A549 (cell line): Measurements from ENCODE around the gene TRAPPC5. TPM values are rescaled to one million over a fixed set of nuclear protein-coding genes. Genes with fewer than 3 reads are reported as not detected.

Source experiments
- ATAC-seq, 2 experiments: fragments of 200-7000 bp in 1 of 2; fragments of >200 bp in 1 of 2; cut with Nextera tagmentation in 1 of 2; cut with Tn5 transposase in 1 of 2; 3 replicates each; pipeline versions ENCODE4 v1.8.0 to v1.9.1; 2018 to 2020; ENCODE audit warnings: mild to moderate bottlenecking in 1 of 2, moderate library complexity in 1 of 2
- CTCF ChIA-PET: fragments of 300-600 bp; sonication (Branson Sonifier 250); formaldehyde crosslinking; extraction: SDS; loops from one replicate; lab custom pipeline; 2021; ENCODE audit warnings: antibody characterized with exemption, inconsistent platforms; lab: Yijun Ruan, JAX
- POLR2A ChIA-PET: fragments of 350-600 bp; formaldehyde crosslinking; extraction: SDS; loops from one replicate; lab custom pipeline; 2021; ENCODE audit warnings: antibody characterized with exemption, inconsistent platforms; lab: Yijun Ruan, JAX
- DNase-seq, 2 experiments: peaks; one replicate each; pipeline versions ENCODE4 v3.0.0 to v3.0.0-alpha.2; 2011 to 2016; ENCODE audit warnings: low read depth in 1 of 2, low spot score in 1 of 2
- FAIRE-seq: peaks from 2 replicates; lab custom pipeline; 2011; peaks lifted over from hg19 to GRCh38; lab: Jason Lieb, UNC
- H3K27ac ChIP-seq, 2 experiments: fragments of >200 bp; sonication (Bioruptor Twin); formaldehyde crosslinking; 3 replicates each; pipeline ENCODE4 v1.5.1; 2016 to 2017
- H3K4me1 ChIP-seq: fragments of >200 bp; sonication (Bioruptor Twin); formaldehyde crosslinking; 3 replicates; pipeline ENCODE4 v1.6.1; 2016
- H3K4me2 ChIP-seq: fragments of >200 bp; sonication (Bioruptor Twin); formaldehyde crosslinking; 3 replicates; pipeline ENCODE4 v1.6.1; 2016
- H3K4me3 ChIP-seq: fragments of >200 bp; sonication (Bioruptor Twin); formaldehyde crosslinking; 3 replicates; pipeline ENCODE4 v1.5.1; 2016
- H3K9me3 ChIP-seq: fragments of >200 bp; sonication (Bioruptor Twin); formaldehyde crosslinking; 3 replicates; pipeline ENCODE4 v1.6.1; 2016
- BCL3 ChIP-seq: fragments of >200 bp; sonication (Bioruptor Twin); formaldehyde crosslinking; IDR thresholded peaks from 3 replicates; pipeline ENCODE4 v1.6.1; 2016
- CBX2 ChIP-seq: fragments of 200-600 bp; sonication (generic); IDR thresholded peaks from 2 replicates; pipeline ENCODE4 v1.6.1; 2016; ENCODE audit warnings: low read depth, mild to moderate bottlenecking, borderline replicate concordance
- CBX8 ChIP-seq: fragments of 200-600 bp; sonication (generic); IDR thresholded peaks from 2 replicates; pipeline ENCODE4 v1.6.1; 2016
- CEBPB ChIP-seq, 2 experiments: fragments of >200 bp in 1 of 2; sonication (Bioruptor Twin) in 1 of 2; formaldehyde crosslinking in 1 of 2; IDR thresholded peaks; 2 replicates each; pipeline ENCODE4 v1.6.1; 2012 to 2016
- CHD4 ChIP-seq: fragments of 200-600 bp; sonication (generic); IDR thresholded peaks from 2 replicates; pipeline ENCODE4 v1.6.1; 2016; ENCODE audit warnings: antibody characterized with exemption, mild to moderate bottlenecking, borderline replicate concordance
- CTCF ChIP-seq: fragments of >200 bp; sonication (Bioruptor Twin); formaldehyde crosslinking; IDR thresholded peaks from 3 replicates; pipeline ENCODE4 v1.5.1; 2016
- E2F6 ChIP-seq: IDR thresholded peaks from 2 replicates; pipeline ENCODE4 v1.6.1; 2012; ENCODE audit warnings: low read depth, borderline replicate concordance
- ELK1 ChIP-seq: fragments of 150-350 bp; IDR thresholded peaks from 2 replicates; pipeline ENCODE4 v1.6.1; 2014; ENCODE audit warnings: low read depth, mild to moderate bottlenecking, low read length
- FOSB ChIP-seq: fragments of 250-450 bp; sonication (Bioruptor Pico); IDR thresholded peaks from 2 replicates; pipeline ENCODE4 v1.5.0; 2020; ENCODE audit warnings: mild to moderate bottlenecking, moderate library complexity
- GATA3 ChIP-seq: IDR thresholded peaks from 2 replicates; pipeline ENCODE4 v1.6.1; 2012; ENCODE audit warnings: borderline replicate concordance
- HDAC2 ChIP-seq: fragments of 200-600 bp; sonication (generic); IDR thresholded peaks from 2 replicates; pipeline ENCODE4 v1.6.1; 2016
- HEYL ChIP-seq: fragments of 250-450 bp; sonication (Bioruptor Pico); IDR thresholded peaks from 2 replicates; pipeline ENCODE4 v1.8.0; 2021; ENCODE audit warnings: mild to moderate bottlenecking, moderate library complexity
- HOXB13 ChIP-seq: fragments of 250-450 bp; sonication (Bioruptor Pico); IDR thresholded peaks from 2 replicates; pipeline ENCODE4 v1.5.0; 2020; ENCODE audit warnings: low read depth, mild to moderate bottlenecking, moderate library complexity
- HOXB5 ChIP-seq: fragments of 250-450 bp; sonication (Bioruptor Pico); IDR thresholded peaks from 2 replicates; pipeline ENCODE4 v1.5.0; 2020; ENCODE audit warnings: mild to moderate bottlenecking, moderate library complexity
- JUNB ChIP-seq: fragments of >200 bp; sonication (Bioruptor Twin); formaldehyde crosslinking; IDR thresholded peaks from 2 replicates; pipeline ENCODE4 v1.6.1; 2016
- KDM1A ChIP-seq: fragments of 200-600 bp; sonication (generic); IDR thresholded peaks from 2 replicates; pipeline ENCODE4 v1.6.1; 2016; ENCODE audit warnings: low read depth, mild to moderate bottlenecking
- MAX ChIP-seq: IDR thresholded peaks from 2 replicates; pipeline ENCODE4 v1.6.1; 2012
- RARB ChIP-seq: fragments of 250-450 bp; sonication (Bioruptor Pico); IDR thresholded peaks from 2 replicates; pipeline ENCODE4 v1.8.0; 2021; ENCODE audit warnings: mild to moderate bottlenecking, moderate library complexity
- RFX5 ChIP-seq: fragments of 450-650 bp; IDR thresholded peaks from 2 replicates; pipeline ENCODE4 v1.7.1; 2014; ENCODE audit warnings: antibody characterized with exemption, mild to moderate bottlenecking, moderate library complexity
- TP53 ChIP-seq: fragments of 250-450 bp; sonication (Bioruptor Pico); IDR thresholded peaks from 2 replicates; pipeline ENCODE4 v1.5.0; 2021; ENCODE audit warnings: mild to moderate bottlenecking, moderate library complexity
- USF2 ChIP-seq: fragments of 450-650 bp; IDR thresholded peaks from 2 replicates; pipeline ENCODE4 v1.6.1; 2014; ENCODE audit warnings: antibody characterized with exemption
- ZNF302 ChIP-seq: fragments of 250-450 bp; sonication (Bioruptor Pico); IDR thresholded peaks from 2 replicates; pipeline ENCODE4 v1.9.0; 2021; ENCODE audit warnings: inconsistent platforms, mild to moderate bottlenecking, moderate library complexity
- ZSCAN20 ChIP-seq: fragments of 250-450 bp; sonication (Bioruptor Pico); IDR thresholded peaks from 2 replicates; pipeline ENCODE4 v1.8.0; 2022; ENCODE audit warnings: mild to moderate bottlenecking, moderate library complexity
- WGBS: methylation state at CpG from one replicate; pipeline ENCODE4 v1.1.6; 2017; ENCODE audit errors: missing lambda C conversion rate; 5-methylcytosine and 5-hydroxymethylcytosine counted together
- polyA plus RNA-seq, 4 experiments: library from polyadenylated mRNA; depleted of rRNA in 3 of 4; stranded (reverse); fragments of >200 nt; fragmentation: RNase III in 1 of 4; extraction: RNeasy Plus Mini Kit Qiagen cat#74134 plus additional on column Dnase treatment in 1 of 4; gene quantifications; 2 replicates in 3 of 4; 3 replicates in 1 of 4; pipeline ENCODE4 v1.2.3, GENCODE V29; 2011 to 2017

TRAPPC5 gene
- polyA plus RNA-seq, 2 of the 4 experiments (the other 2 are of a cell fraction): 31.6 to 59.8 TPM

- H3K9me3 ChIP-seq: no peaks in the 10 kb centered on the region
- FAIRE-seq (no peak), ATAC-seq (no peak), DNase-seq (no peak)
- H3K27ac ChIP-seq: no peak overlapping the region
- CTCF ChIA-PET: no interaction called here
- no peak overlapping the region for H3K4me2 ChIP-seq
- WGBS: 74% methylated on average over 22 of the region's 39 CpGs
- no peaks in the 10 kb centered on the region for H3K4me1 ChIP-seq
- no peak overlapping the region for H3K4me3 ChIP-seq
- POLR2A ChIA-PET: no interaction called here
- TF ChIP-seq JUNB (no peak), HDAC2 (no peak), CHD4 (no peak), E2F6 (no peak), CBX8 (no peak), HEYL (no peak), CEBPB (IDR thresholded peaks at IDR 0.05) (no peak), CTCF (no peak), HOXB13 (no peak), GATA3 (no peak), BCL3 (no peak), MAX (no peak), ZNF302 (CRISPR knock-in tag) (no peak), CBX2 (no peak), ZSCAN20 (CRISPR knock-in tag) (no peak), TP53 (no peak), USF2 (no peak), RFX5 (no peak), KDM1A (no peak)
- TF ChIP-seq, all 56 proteins: peak for 0
Observed at GRCh38 chr19:7731218-7731595, 50.6 kb downstream of the TRAPPC5 start.

- Histone ChIP-seq H3K4me1 (no peaks in the 10 kb centered on the region), H3K9me3 (no peaks in the 10 kb centered on the region), H3K4me3 (no peak overlapping the region), H3K4me2 (no peak overlapping the region), H3K27ac (no peak overlapping the region)
- DNase-seq (no peak), FAIRE-seq (no peak), ATAC-seq (no peak)
- ChIA-PET CTCF (no interaction called here), POLR2A (no interaction called here)
- TF ChIP-seq ZNF302 (CRISPR knock-in tag) (no peak), FOSB (CRISPR knock-in tag) (no peak), HOXB5 (CRISPR knock-in tag) (no peak), HOXB13 (no peak), RARB (no peak), ELK1 (no peak)
- WGBS: 50% methylated on average over 2 of the region's 5 CpGs
Observed at GRCh38 chr19:7731615-7732014, 51.0 kb downstream of the TRAPPC5 start.
